K562 (cell line): ENCODE measurements around the gene CFAP73. TPM values are rescaled to one million over a fixed set of nuclear protein-coding genes. Genes with fewer than 3 reads are reported as not detected.

Experiments
- ARNT ChIP-seq, 2 experiments: fragments of 450-650 bp; IDR thresholded peaks; 2 replicates each; pipeline ENCODE4 v1.6.1; 2016; ENCODE audit warnings: mild to moderate bottlenecking in 1 of 2
- CBFA2T2 ChIP-seq: fragments of 450-650 bp; conservative IDR thresholded peaks from 2 replicates; pipeline ENCODE4 v1.6.1; 2017; ENCODE audit warnings: mild to moderate bottlenecking
- CBX2 ChIP-seq: fragments of 200-600 bp; sonication (generic); IDR thresholded peaks from one replicate; pipeline ENCODE4 v1.6.1; 2012; ENCODE audit warnings: mild to moderate bottlenecking, low read length, inconsistent platforms; ENCODE audit not compliant: insufficient read depth, poor library complexity, severe bottlenecking
- FOXK2 ChIP-seq, 2 experiments: fragments of 450-650 bp; IDR thresholded peaks in 1 of 2; conservative IDR thresholded peaks in 1 of 2; 2 replicates each; pipeline ENCODE4 v1.6.1; 2016; ENCODE audit warnings: low read depth in 2 of 2, mild to moderate bottlenecking in 1 of 2
- HNRNPH1 ChIP-seq: fragments of 200-400 bp; formaldehyde crosslinking; optimal IDR thresholded peaks from 2 replicates; pipeline ENCODE3; 2017; ENCODE audit warnings: low read depth, mild to moderate bottlenecking, low read length, moderate library complexity
- HOXB6 ChIP-seq: fragments of 250-450 bp; sonication (Bioruptor Pico); IDR thresholded peaks from 2 replicates; pipeline ENCODE4 v1.5.1; 2022; ENCODE audit warnings: mild to moderate bottlenecking, borderline replicate concordance
- MCM3 ChIP-seq: fragments of 450-650 bp; IDR thresholded peaks from 2 replicates; pipeline ENCODE4 v1.6.1; 2016
- NFYB ChIP-seq: IDR thresholded peaks from 2 replicates; pipeline ENCODE4 v1.6.1; 2011; ENCODE audit warnings: mild to moderate bottlenecking, moderate library complexity; ENCODE audit not compliant: insufficient read length; ENCODE audit errors: extremely low read depth
- PML ChIP-seq: IDR thresholded peaks from 2 replicates; pipeline ENCODE4 v1.6.1; 2012; ENCODE audit warnings: low read length, inconsistent platforms
- RFX5 ChIP-seq: IDR thresholded peaks from 2 replicates; pipeline ENCODE4 v1.6.1; 2011; ENCODE audit warnings: low read depth, mild to moderate bottlenecking, improper control_type of control experiment, low read length
- TEAD1 ChIP-seq, 2 experiments: fragments of 450-650 bp in 1 of 2; sonication (generic) in 1 of 2; formaldehyde crosslinking; IDR thresholded peaks; 2 replicates each; pipeline versions ENCODE4 v1.4.0 to v1.8.0; 2020 to 2022; ENCODE audit warnings: mild to moderate bottlenecking in 2 of 2, missing genetic modification reagents in 1 of 2
- ZNF146 ChIP-seq: IDR thresholded peaks from one replicate; pipeline ENCODE4 v1.6.1; 2018; ENCODE audit warnings: missing compliant biosample characterization; ENCODE audit not compliant: unreplicated experiment
- ZNF830 ChIP-seq: fragments of 250-450 bp; sonication (Bioruptor Pico); IDR thresholded peaks from 2 replicates; pipeline ENCODE4 v1.5.0; 2021; ENCODE audit warnings: mild to moderate bottlenecking
- polyA plus RNA-seq, 8 experiments: library from polyadenylated mRNA; depleted of rRNA in 4 of 8; stranded (reverse) in 5 of 8; unstranded in 3 of 8; fragments of >200 nt; fragmentation: Nextera tagmentation in 2 of 8; fragmentation: Illumina TruSeq in 1 of 8; extraction: Ambion mirVana in 2 of 8; extraction: Trizol in 1 of 8; gene quantifications; 2 replicates each; pipeline versions ENCODE4 v1.2.1 to v1.2.3, GENCODE V29; 2011 to 2014; ENCODE audit warnings: inconsistent platforms in 1 of 8, missing spikeins in 1 of 8
- total RNA-seq, 7 experiments: library from RNA; depleted of rRNA in 6 of 7; stranded (reverse); fragments of >200 nt in 6 of 7; fragmentation: Illumina TruSeq in 2 of 7; extraction: Trizol in 2 of 7; gene quantifications; 2 replicates each; pipeline versions ENCODE4 v1.2.1 to v1.2.3, GENCODE V29; 2011 to 2021; ENCODE audit warnings: low replicate concordance in 1 of 7
- TF ChIP-seq, protein P1 (sequence below): fragments of 450-650 bp; formaldehyde crosslinking; IDR thresholded peaks from 2 replicates; pipeline ENCODE4 v1.4.0; 2020; ENCODE audit warnings: mild to moderate bottlenecking, mixed read lengths
- TF ChIP-seq, protein P2 (sequence below): sonication (generic); formaldehyde crosslinking; IDR thresholded peaks from 2 replicates; pipeline ENCODE4 v1.8.0; 2023; ENCODE audit warnings: mild to moderate bottlenecking, missing genetic modification reagents
- TF ChIP-seq, protein P3 (sequence below): sonication (generic); formaldehyde crosslinking; IDR thresholded peaks from 2 replicates; pipeline ENCODE4 v1.8.0; 2023; ENCODE audit warnings: missing genetic modification reagents, mild to moderate bottlenecking, borderline replicate concordance

CFAP73 gene
- total and polyA plus RNA-seq, 9 of the 15 experiments (the other 6 are each of a cell fraction or from before 2014, with no cell fraction given) = not detected

DNA sequence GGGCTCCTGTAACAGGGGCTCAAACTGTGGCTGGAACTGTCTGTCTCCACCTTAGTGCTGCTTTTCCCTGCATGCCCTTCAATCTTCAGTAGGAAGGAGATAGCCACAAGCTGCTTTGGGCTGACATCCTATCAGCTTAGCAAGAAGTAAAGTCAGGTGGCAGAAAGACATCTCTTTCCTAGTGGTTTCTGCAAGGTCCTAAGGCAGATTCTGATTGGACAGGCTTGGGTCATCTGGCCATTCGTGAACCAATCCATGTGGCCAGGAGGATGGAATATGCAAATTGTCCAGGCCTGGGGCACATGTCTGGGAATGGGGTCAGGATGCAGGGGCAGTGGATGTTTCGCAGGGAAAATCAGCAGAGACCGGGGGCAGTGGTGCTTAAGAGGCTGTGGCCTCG lies 41.2 kb downstream of the CFAP73 start (continued):
- TF ChIP-seq, protein P1, sequence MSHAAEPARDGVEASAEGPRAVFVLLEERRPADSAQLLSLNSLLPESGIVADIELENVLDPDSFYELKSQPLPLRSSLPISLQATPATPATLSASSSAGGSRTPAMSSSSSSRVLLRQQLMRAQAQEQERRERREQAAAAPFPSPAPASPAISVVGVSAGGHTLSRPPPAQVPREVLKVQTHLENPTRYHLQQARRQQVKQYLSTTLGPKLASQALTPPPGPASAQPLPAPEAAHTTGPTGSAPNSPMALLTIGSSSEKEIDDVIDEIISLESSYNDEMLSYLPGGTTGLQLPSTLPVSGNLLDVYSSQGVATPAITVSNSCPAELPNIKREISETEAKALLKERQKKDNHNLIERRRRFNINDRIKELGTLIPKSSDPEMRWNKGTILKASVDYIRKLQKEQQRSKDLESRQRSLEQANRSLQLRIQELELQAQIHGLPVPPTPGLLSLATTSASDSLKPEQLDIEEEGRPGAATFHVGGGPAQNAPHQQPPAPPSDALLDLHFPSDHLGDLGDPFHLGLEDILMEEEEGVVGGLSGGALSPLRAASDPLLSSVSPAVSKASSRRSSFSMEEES = no peak
- TF ChIP-seq NFYB (peak; percentile 87), ZNF146 (no peak), MCM3 (no peak), TEAD1 (CRISPR knock-in tag; IDR thresholded peaks at IDR 0.05) (no peak), HNRNPH1 (no peak), RFX5 (no peak), FOXK2 (conservative IDR thresholded peaks at IDR 0.05 in 1 of 2, IDR thresholded peaks at IDR 0.05 in 1 of 2; ENCODE audit: low read depth in 2 of 2) (no peak), ARNT (IDR thresholded peaks at IDR 0.05) (no peak), CBFA2T2 (peak; percentile 53), PML (no peak), CBX2 (no peak), ZNF830 (CRISPR knock-in tag) (no peak), HOXB6 (CRISPR knock-in tag) (no peak)
- TF ChIP-seq, protein P2, sequence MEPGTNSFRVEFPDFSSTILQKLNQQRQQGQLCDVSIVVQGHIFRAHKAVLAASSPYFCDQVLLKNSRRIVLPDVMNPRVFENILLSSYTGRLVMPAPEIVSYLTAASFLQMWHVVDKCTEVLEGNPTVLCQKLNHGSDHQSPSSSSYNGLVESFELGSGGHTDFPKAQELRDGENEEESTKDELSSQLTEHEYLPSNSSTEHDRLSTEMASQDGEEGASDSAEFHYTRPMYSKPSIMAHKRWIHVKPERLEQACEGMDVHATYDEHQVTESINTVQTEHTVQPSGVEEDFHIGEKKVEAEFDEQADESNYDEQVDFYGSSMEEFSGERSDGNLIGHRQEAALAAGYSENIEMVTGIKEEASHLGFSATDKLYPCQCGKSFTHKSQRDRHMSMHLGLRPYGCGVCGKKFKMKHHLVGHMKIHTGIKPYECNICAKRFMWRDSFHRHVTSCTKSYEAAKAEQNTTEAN = no peak
- TF ChIP-seq, protein P3, sequence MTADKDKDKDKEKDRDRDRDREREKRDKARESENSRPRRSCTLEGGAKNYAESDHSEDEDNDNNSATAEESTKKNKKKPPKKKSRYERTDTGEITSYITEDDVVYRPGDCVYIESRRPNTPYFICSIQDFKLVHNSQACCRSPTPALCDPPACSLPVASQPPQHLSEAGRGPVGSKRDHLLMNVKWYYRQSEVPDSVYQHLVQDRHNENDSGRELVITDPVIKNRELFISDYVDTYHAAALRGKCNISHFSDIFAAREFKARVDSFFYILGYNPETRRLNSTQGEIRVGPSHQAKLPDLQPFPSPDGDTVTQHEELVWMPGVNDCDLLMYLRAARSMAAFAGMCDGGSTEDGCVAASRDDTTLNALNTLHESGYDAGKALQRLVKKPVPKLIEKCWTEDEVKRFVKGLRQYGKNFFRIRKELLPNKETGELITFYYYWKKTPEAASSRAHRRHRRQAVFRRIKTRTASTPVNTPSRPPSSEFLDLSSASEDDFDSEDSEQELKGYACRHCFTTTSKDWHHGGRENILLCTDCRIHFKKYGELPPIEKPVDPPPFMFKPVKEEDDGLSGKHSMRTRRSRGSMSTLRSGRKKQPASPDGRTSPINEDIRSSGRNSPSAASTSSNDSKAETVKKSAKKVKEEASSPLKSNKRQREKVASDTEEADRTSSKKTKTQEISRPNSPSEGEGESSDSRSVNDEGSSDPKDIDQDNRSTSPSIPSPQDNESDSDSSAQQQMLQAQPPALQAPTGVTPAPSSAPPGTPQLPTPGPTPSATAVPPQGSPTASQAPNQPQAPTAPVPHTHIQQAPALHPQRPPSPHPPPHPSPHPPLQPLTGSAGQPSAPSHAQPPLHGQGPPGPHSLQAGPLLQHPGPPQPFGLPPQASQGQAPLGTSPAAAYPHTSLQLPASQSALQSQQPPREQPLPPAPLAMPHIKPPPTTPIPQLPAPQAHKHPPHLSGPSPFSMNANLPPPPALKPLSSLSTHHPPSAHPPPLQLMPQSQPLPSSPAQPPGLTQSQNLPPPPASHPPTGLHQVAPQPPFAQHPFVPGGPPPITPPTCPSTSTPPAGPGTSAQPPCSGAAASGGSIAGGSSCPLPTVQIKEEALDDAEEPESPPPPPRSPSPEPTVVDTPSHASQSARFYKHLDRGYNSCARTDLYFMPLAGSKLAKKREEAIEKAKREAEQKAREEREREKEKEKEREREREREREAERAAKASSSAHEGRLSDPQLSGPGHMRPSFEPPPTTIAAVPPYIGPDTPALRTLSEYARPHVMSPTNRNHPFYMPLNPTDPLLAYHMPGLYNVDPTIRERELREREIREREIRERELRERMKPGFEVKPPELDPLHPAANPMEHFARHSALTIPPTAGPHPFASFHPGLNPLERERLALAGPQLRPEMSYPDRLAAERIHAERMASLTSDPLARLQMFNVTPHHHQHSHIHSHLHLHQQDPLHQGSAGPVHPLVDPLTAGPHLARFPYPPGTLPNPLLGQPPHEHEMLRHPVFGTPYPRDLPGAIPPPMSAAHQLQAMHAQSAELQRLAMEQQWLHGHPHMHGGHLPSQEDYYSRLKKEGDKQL (CRISPR knock-in tag) = no peak
